ENCODE results near the gene ELK3. TPM values are rescaled to one million over a fixed set of nuclear protein-coding genes. Genes with fewer than 3 reads are reported as not detected.

The ELK3 gene
- total and polyA plus RNA-seq, 7 donors, result 3.7 to 13.9 (median 9.6) TPM

DNA sequence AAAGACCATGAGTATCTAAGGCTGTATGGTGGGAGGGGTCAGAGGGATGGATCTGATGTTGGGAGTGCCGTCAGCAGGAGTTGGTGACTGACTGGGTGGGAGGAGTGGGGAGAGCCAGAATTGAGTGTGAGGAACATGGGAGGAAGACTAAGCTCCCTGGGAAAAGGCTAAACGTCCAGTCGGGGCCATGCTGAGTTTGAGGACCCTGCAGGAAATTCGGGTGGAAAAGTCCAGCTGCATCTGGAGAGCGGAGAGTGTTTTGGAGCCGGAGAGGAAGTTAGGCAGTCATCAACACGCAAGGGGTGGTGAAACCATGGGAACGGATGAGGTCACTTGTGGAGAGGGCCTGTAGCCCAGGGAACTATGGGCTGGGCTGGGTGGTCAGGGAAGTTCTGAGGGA, 60.9 kb downstream of the ELK3 start:
- intact Hi-C loops (cut with DNase I), result no loop called here
- TF ChIP-seq, protein P1, sequence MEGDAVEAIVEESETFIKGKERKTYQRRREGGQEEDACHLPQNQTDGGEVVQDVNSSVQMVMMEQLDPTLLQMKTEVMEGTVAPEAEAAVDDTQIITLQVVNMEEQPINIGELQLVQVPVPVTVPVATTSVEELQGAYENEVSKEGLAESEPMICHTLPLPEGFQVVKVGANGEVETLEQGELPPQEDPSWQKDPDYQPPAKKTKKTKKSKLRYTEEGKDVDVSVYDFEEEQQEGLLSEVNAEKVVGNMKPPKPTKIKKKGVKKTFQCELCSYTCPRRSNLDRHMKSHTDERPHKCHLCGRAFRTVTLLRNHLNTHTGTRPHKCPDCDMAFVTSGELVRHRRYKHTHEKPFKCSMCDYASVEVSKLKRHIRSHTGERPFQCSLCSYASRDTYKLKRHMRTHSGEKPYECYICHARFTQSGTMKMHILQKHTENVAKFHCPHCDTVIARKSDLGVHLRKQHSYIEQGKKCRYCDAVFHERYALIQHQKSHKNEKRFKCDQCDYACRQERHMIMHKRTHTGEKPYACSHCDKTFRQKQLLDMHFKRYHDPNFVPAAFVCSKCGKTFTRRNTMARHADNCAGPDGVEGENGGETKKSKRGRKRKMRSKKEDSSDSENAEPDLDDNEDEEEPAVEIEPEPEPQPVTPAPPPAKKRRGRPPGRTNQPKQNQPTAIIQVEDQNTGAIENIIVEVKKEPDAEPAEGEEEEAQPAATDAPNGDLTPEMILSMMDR (IDR thresholded peaks at IDR 0.05), result no peak
- peak overlapping the region; percentile 50 for H3K27ac ChIP-seq
- peak; percentile 59 to 78 for DNase-seq
- H3K36me3 ChIP-seq (ENCODE audit: insufficient read depth in 1 of 2, low read depth in 1 of 2), result peaks cover 0 to 23% of the 10 kb centered on the region in 2 donors
- H3K4me3 ChIP-seq, result no peak overlapping the region
- no peaks in the 10 kb centered on the region for H3K27me3 ChIP-seq (ENCODE audit: insufficient read depth in 3 of 3, low read length in 2 of 3)
- ATAC-seq, result peak; percentile 49 to 82 (median 72)
- H3K9me3 ChIP-seq, result no peaks in the 10 kb centered on the region
- whole genome bisulfite sequencing, 3 donors, result 24 to 37% (median 26%) methylated on average over 8 of the region's 8 CpGs
- no peaks in the 10 kb centered on the region for H3K4me1 ChIP-seq

DNA sequence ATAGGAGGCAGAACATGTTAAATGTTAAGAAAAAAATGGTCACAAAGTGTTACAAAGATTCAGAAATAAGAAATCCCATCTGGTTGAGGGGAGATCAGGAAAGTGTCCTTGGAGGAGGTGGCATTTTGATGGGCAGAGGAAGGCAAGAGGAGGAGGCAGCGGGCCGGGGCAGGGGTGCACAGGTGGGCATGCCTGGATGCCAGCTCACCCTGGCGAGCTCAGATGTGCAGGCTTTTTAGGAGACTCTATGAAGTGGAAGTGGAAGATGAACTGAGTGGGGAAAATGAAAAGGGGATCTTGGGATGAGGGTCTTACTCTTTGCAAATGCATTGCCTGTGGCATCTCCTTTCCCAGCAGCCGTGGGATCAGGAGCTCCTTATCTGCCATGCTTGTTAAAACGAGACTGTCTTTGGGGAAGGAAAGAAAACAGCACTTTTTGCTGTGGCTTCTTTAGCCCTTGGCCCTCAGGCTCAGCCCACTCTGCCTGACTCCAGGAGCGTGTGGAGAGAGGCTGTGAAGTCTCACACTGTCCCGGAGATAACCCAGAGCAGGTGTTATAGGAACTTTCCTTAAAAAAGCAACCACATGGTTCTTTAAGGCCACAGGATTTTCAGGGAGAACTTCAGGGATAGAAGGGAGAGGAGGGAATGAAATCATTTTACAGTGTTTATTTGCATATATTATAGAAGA, 62.6 kb downstream of the ELK3 start:
- Histone ChIP-seq H3K9me3 (no peaks in the 10 kb centered on the region), H3K27me3 (ENCODE audit: insufficient read depth in 3 of 3, low read length in 2 of 3) (no peaks in the 10 kb centered on the region), H3K4me1 (no peaks in the 10 kb centered on the region), H3K27ac (no peak overlapping the region), H3K4me3 (no peak overlapping the region), H3K36me3 (ENCODE audit: insufficient read depth in 1 of 2, low read depth in 1 of 2) (peaks cover 0 to 11% of the 10 kb centered on the region in 2 donors)
- TF ChIP-seq, protein P1 (IDR thresholded peaks at IDR 0.05), result no peak
- ATAC-seq (no peak), DNase-seq (no peak)
- intact Hi-C loops (cut with DNase I), result no loop called here
- WGBS, 3 donors, result 67 to 68% (median 68%) methylated on average over 7 of the region's 7 CpGs

DNA sequence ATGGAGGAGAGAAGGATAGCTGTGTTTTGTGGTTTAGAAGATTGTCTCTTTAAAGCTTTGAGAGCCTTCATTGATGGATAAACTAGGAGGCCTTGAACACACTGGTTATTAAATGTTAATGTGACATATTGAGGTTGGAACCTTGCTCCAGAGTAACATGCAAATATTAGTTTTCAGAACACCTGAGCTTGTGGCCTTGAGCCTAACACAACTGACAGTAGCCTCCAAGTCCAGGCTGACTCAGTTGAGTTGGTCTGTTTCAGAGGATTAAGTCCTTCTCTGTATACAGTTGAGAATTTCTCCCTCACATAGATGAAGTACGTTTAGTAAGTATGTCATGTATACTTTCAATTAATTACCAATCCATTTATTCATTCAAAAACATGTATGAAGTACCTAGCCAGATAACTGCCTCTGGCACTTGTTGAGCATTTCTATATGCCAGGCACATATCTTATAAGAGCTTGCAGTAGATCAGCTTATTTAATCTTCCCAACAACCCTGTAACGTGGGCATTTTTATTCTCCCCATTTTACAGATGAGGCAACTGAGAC, 63.5 kb downstream of the ELK3 start:
- Histone ChIP-seq H3K4me1 (no peaks in the 10 kb centered on the region), H3K4me3 (no peak overlapping the region), H3K27ac (no peak overlapping the region), H3K27me3 (ENCODE audit: insufficient read depth in 3 of 3, low read length in 2 of 3) (no peaks in the 10 kb centered on the region), H3K9me3 (no peaks in the 10 kb centered on the region), H3K36me3 (ENCODE audit: insufficient read depth in 1 of 2, low read depth in 1 of 2) (peaks cover 0 to 3% of the 10 kb centered on the region in 2 donors)
- no peak for ATAC-seq
- TF ChIP-seq, protein P1 (IDR thresholded peaks at IDR 0.05), result no peak
- intact Hi-C loops (cut with DNase I), result no loop called here
- 61 to 73% (median 71%) methylated on average over 2 of the region's 2 CpGs for WGBS, 3 donors
- no peak for DNase-seq

DNA sequence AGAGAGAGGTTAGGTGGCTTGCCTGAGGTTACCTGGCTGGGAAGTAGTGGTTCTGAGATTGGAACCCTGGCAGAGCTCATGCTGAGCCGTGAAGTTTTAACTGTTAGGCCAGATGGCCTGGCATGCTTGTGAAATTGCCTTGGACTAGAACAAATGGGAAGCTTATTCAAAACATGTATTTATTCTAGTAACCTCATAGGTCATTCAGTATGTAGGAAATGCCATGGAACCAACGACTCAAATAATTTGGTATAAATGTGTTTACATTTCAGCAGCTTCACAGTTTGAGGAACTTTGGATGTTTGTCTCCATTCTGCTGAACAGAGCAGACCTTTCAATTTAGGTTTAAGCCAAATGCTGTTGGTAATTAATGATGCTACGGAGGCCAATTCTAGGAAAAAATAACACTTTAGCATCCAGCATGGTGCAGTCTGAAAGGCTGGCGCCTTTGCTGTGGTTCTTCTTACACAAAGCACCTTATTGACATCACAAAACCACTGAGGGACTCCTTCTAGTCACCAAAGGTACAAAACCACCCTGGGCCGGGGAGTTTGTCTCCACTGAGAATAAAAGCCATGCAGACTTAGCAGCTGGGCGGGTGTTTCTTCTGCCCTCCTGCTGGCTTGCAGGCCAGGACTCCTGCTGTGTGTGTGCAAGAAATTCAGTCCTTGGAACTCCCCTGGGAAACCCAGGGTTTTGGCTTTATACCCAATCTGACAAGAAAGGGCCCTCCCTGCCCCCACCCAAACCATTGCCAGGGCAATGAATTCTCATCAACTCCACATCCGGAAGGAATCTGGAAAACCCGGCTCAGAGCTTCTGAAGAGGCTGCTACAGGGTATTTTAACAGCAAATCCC, 64.2 kb downstream of the ELK3 start:
- intact Hi-C loops (cut with DNase I), result no loop called here
- no peaks in the 10 kb centered on the region for H3K27me3 ChIP-seq (ENCODE audit: insufficient read depth in 3 of 3, low read length in 2 of 3)
- H3K36me3 ChIP-seq (ENCODE audit: insufficient read depth in 1 of 2, low read depth in 1 of 2), result no peaks in the 10 kb centered on the region
- no peak overlapping the region for H3K4me3 ChIP-seq
- 21 to 23% (median 23%) methylated on average over 8 of the region's 8 CpGs for WGBS, 3 donors
- TF ChIP-seq, protein P1 (IDR thresholded peaks at IDR 0.05), result no peak
- no peaks in the 10 kb centered on the region for H3K4me1 ChIP-seq
- DNase-seq (peak; percentile 63 to 78), ATAC-seq (peak in 2 of 4 donors; percentile 38 to 61)
- no peaks in the 10 kb centered on the region for H3K9me3 ChIP-seq
- H3K27ac ChIP-seq, result no peak overlapping the region

Measured in psoas muscle (tissue), 8 donors.